Measurements from ENCODE around the gene NAA80. TPM values are rescaled to one million over a fixed set of nuclear protein-coding genes. Genes with fewer than 3 reads are reported as not detected.

The NAA80 gene
- polyA plus RNA-seq, 1 of the 3 experiments (the other 2 are of a cell fraction) = 10.5 TPM

DNA sequence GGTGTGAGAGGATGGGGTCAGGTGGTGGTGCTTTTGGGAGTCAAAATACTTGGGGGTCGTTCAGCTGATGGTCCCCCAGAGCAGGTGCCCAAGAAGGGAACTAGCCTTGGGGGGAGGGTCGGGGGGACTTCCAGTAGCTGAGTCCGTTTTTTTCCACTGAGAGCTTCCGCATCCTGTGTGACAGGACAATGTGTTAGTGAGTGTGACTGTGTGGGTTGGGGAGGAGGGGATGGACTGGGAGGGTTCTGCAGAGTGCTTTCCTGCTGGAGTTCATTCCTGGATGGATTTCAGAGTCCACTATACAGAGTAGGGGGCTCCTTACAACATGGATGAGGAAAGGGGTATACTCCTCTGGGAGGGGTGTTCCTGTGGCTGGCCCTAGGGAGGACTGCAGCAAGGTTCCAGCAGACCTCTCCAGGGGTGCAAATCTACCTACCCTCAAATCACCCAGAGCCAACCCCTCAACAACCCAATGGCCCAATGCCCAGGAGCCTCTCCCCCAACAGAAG, 23.9 kb upstream of the NAA80 start:
- TF ChIP-seq TEAD4 (IDR thresholded peaks at IDR 0.05; ENCODE audit: borderline replicate concordance, insufficient read depth) = no peak
- TF ChIP-seq POLR2AphosphoS5 (IDR thresholded peaks at IDR 0.05; ENCODE audit: low read depth, low read length) = no peak
- TF ChIP-seq RCOR1 (IDR thresholded peaks at IDR 0.05; ENCODE audit: low read length) = no peak
- no peak for TF ChIP-seq EZH2phosphoT487 (IDR thresholded peaks at IDR 0.05; ENCODE audit: borderline replicate concordance, low read depth)
- no peak for TF ChIP-seq TCF12 (IDR thresholded peaks at IDR 0.05)
- TF ChIP-seq, protein P1, sequence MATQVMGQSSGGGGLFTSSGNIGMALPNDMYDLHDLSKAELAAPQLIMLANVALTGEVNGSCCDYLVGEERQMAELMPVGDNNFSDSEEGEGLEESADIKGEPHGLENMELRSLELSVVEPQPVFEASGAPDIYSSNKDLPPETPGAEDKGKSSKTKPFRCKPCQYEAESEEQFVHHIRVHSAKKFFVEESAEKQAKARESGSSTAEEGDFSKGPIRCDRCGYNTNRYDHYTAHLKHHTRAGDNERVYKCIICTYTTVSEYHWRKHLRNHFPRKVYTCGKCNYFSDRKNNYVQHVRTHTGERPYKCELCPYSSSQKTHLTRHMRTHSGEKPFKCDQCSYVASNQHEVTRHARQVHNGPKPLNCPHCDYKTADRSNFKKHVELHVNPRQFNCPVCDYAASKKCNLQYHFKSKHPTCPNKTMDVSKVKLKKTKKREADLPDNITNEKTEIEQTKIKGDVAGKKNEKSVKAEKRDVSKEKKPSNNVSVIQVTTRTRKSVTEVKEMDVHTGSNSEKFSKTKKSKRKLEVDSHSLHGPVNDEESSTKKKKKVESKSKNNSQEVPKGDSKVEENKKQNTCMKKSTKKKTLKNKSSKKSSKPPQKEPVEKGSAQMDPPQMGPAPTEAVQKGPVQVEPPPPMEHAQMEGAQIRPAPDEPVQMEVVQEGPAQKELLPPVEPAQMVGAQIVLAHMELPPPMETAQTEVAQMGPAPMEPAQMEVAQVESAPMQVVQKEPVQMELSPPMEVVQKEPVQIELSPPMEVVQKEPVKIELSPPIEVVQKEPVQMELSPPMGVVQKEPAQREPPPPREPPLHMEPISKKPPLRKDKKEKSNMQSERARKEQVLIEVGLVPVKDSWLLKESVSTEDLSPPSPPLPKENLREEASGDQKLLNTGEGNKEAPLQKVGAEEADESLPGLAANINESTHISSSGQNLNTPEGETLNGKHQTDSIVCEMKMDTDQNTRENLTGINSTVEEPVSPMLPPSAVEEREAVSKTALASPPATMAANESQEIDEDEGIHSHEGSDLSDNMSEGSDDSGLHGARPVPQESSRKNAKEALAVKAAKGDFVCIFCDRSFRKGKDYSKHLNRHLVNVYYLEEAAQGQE (IDR thresholded peaks at IDR 0.05; ENCODE audit: low read depth, low read length) = no peak
- TF ChIP-seq YY1 (IDR thresholded peaks at IDR 0.05; ENCODE audit: low read depth) = no peak
- TF ChIP-seq NFIC (IDR thresholded peaks at IDR 0.05; ENCODE audit: borderline replicate concordance) = no peak
- no peak for TF ChIP-seq RXRA (IDR thresholded peaks at IDR 0.05; ENCODE audit: borderline replicate concordance, low read depth)
- TF ChIP-seq, protein P2, sequence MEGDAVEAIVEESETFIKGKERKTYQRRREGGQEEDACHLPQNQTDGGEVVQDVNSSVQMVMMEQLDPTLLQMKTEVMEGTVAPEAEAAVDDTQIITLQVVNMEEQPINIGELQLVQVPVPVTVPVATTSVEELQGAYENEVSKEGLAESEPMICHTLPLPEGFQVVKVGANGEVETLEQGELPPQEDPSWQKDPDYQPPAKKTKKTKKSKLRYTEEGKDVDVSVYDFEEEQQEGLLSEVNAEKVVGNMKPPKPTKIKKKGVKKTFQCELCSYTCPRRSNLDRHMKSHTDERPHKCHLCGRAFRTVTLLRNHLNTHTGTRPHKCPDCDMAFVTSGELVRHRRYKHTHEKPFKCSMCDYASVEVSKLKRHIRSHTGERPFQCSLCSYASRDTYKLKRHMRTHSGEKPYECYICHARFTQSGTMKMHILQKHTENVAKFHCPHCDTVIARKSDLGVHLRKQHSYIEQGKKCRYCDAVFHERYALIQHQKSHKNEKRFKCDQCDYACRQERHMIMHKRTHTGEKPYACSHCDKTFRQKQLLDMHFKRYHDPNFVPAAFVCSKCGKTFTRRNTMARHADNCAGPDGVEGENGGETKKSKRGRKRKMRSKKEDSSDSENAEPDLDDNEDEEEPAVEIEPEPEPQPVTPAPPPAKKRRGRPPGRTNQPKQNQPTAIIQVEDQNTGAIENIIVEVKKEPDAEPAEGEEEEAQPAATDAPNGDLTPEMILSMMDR (IDR thresholded peaks at IDR 0.05) = no peak
- no peak for TF ChIP-seq RAD21 (IDR thresholded peaks at IDR 0.05; ENCODE audit: low read length)
- TF ChIP-seq MEF2A (IDR thresholded peaks at IDR 0.05; ENCODE audit: borderline replicate concordance, low read depth) = no peak
- TF ChIP-seq, protein P3, sequence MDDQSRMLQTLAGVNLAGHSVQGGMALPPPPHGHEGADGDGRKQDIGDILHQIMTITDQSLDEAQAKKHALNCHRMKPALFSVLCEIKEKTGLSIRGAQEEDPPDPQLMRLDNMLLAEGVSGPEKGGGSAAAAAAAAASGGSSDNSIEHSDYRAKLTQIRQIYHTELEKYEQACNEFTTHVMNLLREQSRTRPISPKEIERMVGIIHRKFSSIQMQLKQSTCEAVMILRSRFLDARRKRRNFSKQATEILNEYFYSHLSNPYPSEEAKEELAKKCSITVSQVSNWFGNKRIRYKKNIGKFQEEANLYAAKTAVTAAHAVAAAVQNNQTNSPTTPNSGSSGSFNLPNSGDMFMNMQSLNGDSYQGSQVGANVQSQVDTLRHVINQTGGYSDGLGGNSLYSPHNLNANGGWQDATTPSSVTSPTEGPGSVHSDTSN (IDR thresholded peaks at IDR 0.05) = no peak
- TF ChIP-seq JUND (IDR thresholded peaks at IDR 0.05) = no peak
- TF ChIP-seq GATA2 (CRISPR knock-in tag; IDR thresholded peaks at IDR 0.05) = no peak
- no peak for TF ChIP-seq NRF1 (IDR thresholded peaks at IDR 0.05; ENCODE audit: low read depth, low read length)
- Histone ChIP-seq H3K27me3 (ENCODE audit: insufficient read depth) (no peaks in the 10 kb centered on the region), H3K4me2 (no peak overlapping the region), H3K9me3 (no peaks in the 10 kb centered on the region), H3F3A (replicated peaks; ENCODE audit: insufficient read depth) (peaks cover 10% of the 10 kb centered on the region), H3K27ac (ENCODE audit: low read depth in 2 of 2, low read length in 1 of 2) (no peak overlapping the region; a peak in 1 of 4 replicates), H4K20me1 (ENCODE audit: insufficient read depth) (no peaks in the 10 kb centered on the region), H3K9ac (no peak overlapping the region), H3K4me1 (ENCODE audit: control insufficient read depth in 1 of 2, insufficient read depth in 2 of 2, low read depth in 1 of 2, low read length in 1 of 2) (peaks cover 0 to 45% of the 10 kb centered on the region in 2 experiments; a peak in 2 of 4 replicates), H3K36me3 (replicated peaks in 1 of 2; ENCODE audit: control insufficient read depth in 1 of 2, insufficient read depth in 2 of 2, low read length in 1 of 2) (peaks cover 8 to 38% of the 10 kb centered on the region in 2 experiments), H2AFZ (ENCODE audit: low read depth) (no peak overlapping the region), H3K4me3 (ENCODE audit: low read depth in 2 of 2, low read length in 1 of 2) (no peak overlapping the region), H3K79me2 (ENCODE audit: insufficient read depth) (peaks cover 51% of the 10 kb centered on the region), H3K9me2 (no peaks in the 10 kb centered on the region)
- POLR2A ChIA-PET = interaction anchor here (1.6 kb wide), 1 partner anchor 14 kb away, joined by 4 read pairs; no protein-coding TSS in a partner anchor
- DNase-seq = no peak
- 64% methylated on average over 3 of the region's 4 CpGs for WGBS (ENCODE audit: low lambda C conversion rate)
- CTCF ChIA-PET = interaction anchor here (0.7 to 6.0 kb wide), 12 partner anchors 12 to 290 kb away, joined by 3 to 60 read pairs (median 4); partner anchors contain the start of genes HYAL1, HYAL3, IFRD2 and NAA80

All from SK-N-SH (cell line).